Left cardiac atrium (tissue), 4 donors: ENCODE results near the gene ELOVL5. TPM values are rescaled to one million over a fixed set of nuclear protein-coding genes. Genes with fewer than 3 reads are reported as not detected.
"Not testable (repeated sequence)": the region's sequence is repeated elsewhere in the genome, so short reads cannot be mapped to it uniquely, and the experiment has no call there.

Source experiments
- ATAC-seq, 2 donors: fragments of 200-7000 bp; cut with Tn5 transposase; one replicate each; pipeline ENCODE4 v1.9.1; 2020; ENCODE audit warnings: mild to moderate bottlenecking in 2 of 2, moderate library complexity in 2 of 2
- DNase-seq: peaks from one replicate; pipeline ENCODE4 v3.0.0-alpha.2; 2020
- intact Hi-C, 2 donors: fragments of 100-400 bp; cut with DNase I; formaldehyde crosslinking; loops; one replicate each; pipeline versions ENCODE4 v1.14.1 to v1.15.1; 2022 to 2023
- total RNA-seq, 2 donors: library from RNA; stranded (reverse); fragmentation: NEBNext Ultra II Directional; extraction: Animal tissue kit (Norgen Biotek cat#: 25700); gene quantifications; one replicate each; pipeline ENCODE4 v1.2.1, GENCODE V29; 2021
- donor health status: DM: no; HTN: yes; CAD: no.
- donor health status: DM: no; HTN: yes; CAD: no; lungs with severe emphysema.
- donor health status: DM: yes; HTN: yes; CAD: no.
- donor health status: Dilated cardiomyopathy.

The ELOVL5 gene
- total RNA-seq, 2 donors from 2014 or later: 66.6 to 106 TPM

GRCh38 chr6:53312355-53312754 is 36.4 kb downstream of the ELOVL5 start:
- ATAC-seq (no peak), DNase-seq (no peak)
- intact Hi-C loops: no loop called here

GRCh38 chr6:53311586-53311935 is 37.2 kb downstream of the ELOVL5 start:
- intact Hi-C loops: no loop called here
- ATAC-seq (no peak), DNase-seq (no peak)

- intact Hi-C loops: no loop called here
- ATAC-seq (no peak), DNase-seq (no peak)
Measured at GRCh38 chr6:53310771-53311585, 37.8 kb downstream of the ELOVL5 start.

- ATAC-seq (no peak), DNase-seq (no peak)
- intact Hi-C loops: no loop called here
Measured at GRCh38 chr6:53309901-53310300, 38.8 kb downstream of the ELOVL5 start.

- ATAC-seq (peak; percentile 37 to 66), DNase-seq (peak; percentile 23)
- intact Hi-C loops: no loop called here
Measured at GRCh38 chr6:53309059-53309900, 39.5 kb downstream of the ELOVL5 start.

GRCh38 chr6:53306819-53307347 is 41.9 kb downstream of the ELOVL5 start:
- DNase-seq: no peak
- intact Hi-C loops: no loop called here
- ATAC-seq: no peak

GRCh38 chr6:53306217-53306616 is 42.5 kb downstream of the ELOVL5 start:
- intact Hi-C loops, ATAC-seq, DNase-seq: not testable (repeated sequence)

- intact Hi-C loops, ATAC-seq, DNase-seq: not testable (repeated sequence)
Measured at GRCh38 chr6:53305506-53306005, 43.2 kb downstream of the ELOVL5 start.

GRCh38 chr6:53304953-53305352 is 43.8 kb downstream of the ELOVL5 start:
- not testable (repeated sequence) for DNase-seq
- intact Hi-C loops: loop anchor here in 1 of 2 donors (5.0 kb wide), 1 partner anchor 42 kb away; the partner anchor contains the start of gene ELOVL5

GRCh38 chr6:53302678-53303360 is 45.9 kb downstream of the ELOVL5 start:
- ATAC-seq (peak; percentile 34 to 65), DNase-seq (no peak)
- intact Hi-C loops: loop anchor here in 1 of 2 donors (5.0 kb wide), 1 partner anchor 44 kb away; the partner anchor contains the start of gene ELOVL5

More at GRCh38 chr6:53304953-53305352, 43.8 kb downstream of the ELOVL5 start:
- ATAC-seq: not testable (repeated sequence)

- DNase-seq (no peak), ATAC-seq (no peak)
- intact Hi-C loops: loop anchor here in 1 of 2 donors (5.0 kb wide), 1 partner anchor 45 kb away; the partner anchor contains the start of gene ELOVL5
Measured at GRCh38 chr6:53301801-53302537, 46.8 kb downstream of the ELOVL5 start.

GRCh38 chr6:53300656-53301551 is 47.8 kb downstream of the ELOVL5 start:
- intact Hi-C loops: loop anchor here in 1 of 2 donors (5.0 kb wide), 1 partner anchor 46 kb away; the partner anchor contains the start of gene ELOVL5
- ATAC-seq (peak; percentile 77 to 85), DNase-seq (peak; percentile 47)

GRCh38 chr6:53299331-53300005 is 49.3 kb downstream of the ELOVL5 start:
- intact Hi-C loops: loop anchor here in 1 of 2 donors (5.0 kb wide), 1 partner anchor 48 kb away; the partner anchor contains the start of gene ELOVL5
- DNase-seq (no peak), ATAC-seq (no peak)

GRCh38 chr6:53297004-53297403 is 51.7 kb downstream of the ELOVL5 start:
- DNase-seq: no peak
- intact Hi-C loops: no loop called here
- no peak for ATAC-seq

GRCh38 chr6:53295176-53295575 is 53.6 kb downstream of the ELOVL5 start:
- ATAC-seq: no peak
- DNase-seq: no peak
- intact Hi-C loops: no loop called here

- no peak for ATAC-seq
- no peak for DNase-seq
- intact Hi-C loops: no loop called here
Measured at GRCh38 chr6:53294611-53295010, 54.1 kb downstream of the ELOVL5 start.
